Measurements from ENCODE around the gene ATP9B.

ATP9B gene

GRCh38 chr18:79200546-79201268, 131.5 kb downstream of the ATP9B start:
- DNase-seq, result no peak

- DNase-seq, result no peak
These were observed 133.9 kb downstream of the ATP9B start for GRCh38 chr18:79203017-79203605.

GRCh38 chr18:79204889-79205807, 136.0 kb downstream of the ATP9B start:
- no peak for DNase-seq

- no peak for DNase-seq
These were observed 137.2 kb downstream of the ATP9B start for GRCh38 chr18:79206444-79206843.

- DNase-seq, result no peak
These were observed 139.7 kb downstream of the ATP9B start for GRCh38 chr18:79208906-79209305.

GRCh38 chr18:79210002-79210910, 141.1 kb downstream of the ATP9B start:
- no peak for DNase-seq

- DNase-seq, result no peak
These were observed 142.7 kb downstream of the ATP9B start for GRCh38 chr18:79211844-79212243.

GRCh38 chr18:79214056-79214455, 144.9 kb downstream of the ATP9B start:
- DNase-seq, result no peak

GRCh38 chr18:79216176-79216575, 147.0 kb downstream of the ATP9B start:
- DNase-seq, result no peak

GRCh38 chr18:79217979-79218604, 148.9 kb downstream of the ATP9B start:
- no peak for DNase-seq

- DNase-seq, result no peak
These were observed 149.5 kb downstream of the ATP9B start for GRCh38 chr18:79218605-79219190.

- no peak for DNase-seq
These were observed 151.9 kb downstream of the ATP9B start for GRCh38 chr18:79221136-79221535.

- DNase-seq, result no peak
These were observed 153.6 kb downstream of the ATP9B start for GRCh38 chr18:79222790-79223189.

GRCh38 chr18:79223431-79223830, 154.2 kb downstream of the ATP9B start:
- DNase-seq, result no peak

- no peak for DNase-seq
These were observed 155.2 kb downstream of the ATP9B start for GRCh38 chr18:79224381-79224780.

- DNase-seq, result no peak
These were observed 158.4 kb downstream of the ATP9B start for GRCh38 chr18:79227621-79228020.

- DNase-seq, result no peak
These were observed 160.2 kb downstream of the ATP9B start for GRCh38 chr18:79229431-79229830.

- no peak for DNase-seq
These were observed 165.2 kb downstream of the ATP9B start for GRCh38 chr18:79234438-79234837.

- no peak for DNase-seq
These were observed 170.4 kb downstream of the ATP9B start for GRCh38 chr18:79239631-79240030.

GRCh38 chr18:79241755-79242154, 172.6 kb downstream of the ATP9B start:
- no peak for DNase-seq

GRCh38 chr18:79242246-79242645, 173.1 kb downstream of the ATP9B start:
- DNase-seq, result no peak

Measured in T1000 (cell line).